Activated naive CD4-positive, alpha-beta T cell treated with anti-CD3 and anti-CD28 coated beads, Interleukin-2, amount 10 ng/mL, durations not matched to agents 7 days and 5 days (primary cell): ENCODE results near the gene ZNF330.
"Not testable (repeated sequence)": the region's sequence is repeated elsewhere in the genome, so short reads cannot be mapped to it uniquely, and the experiment has no call there.

Experiments
- CTCF ChIA-PET: fragments of 350-600 bp; sonication (Branson Sonifier 250); formaldehyde crosslinking; loops from one replicate; lab custom pipeline; 2021; ENCODE audit warnings: antibody characterized with exemption; lab: Charles Lee
- DNase-seq: peaks from one replicate; pipeline ENCODE4 v3.0.0-alpha.2; 2020
- H3K27ac Mint-ChIP-seq: one replicate; pipeline ENCODE4 v1.8.0; 2021; ENCODE audit warnings: mild to moderate bottlenecking, moderate library complexity, mixed read lengths
- H3K27me3 Mint-ChIP-seq: one replicate; pipeline ENCODE4 v1.8.0; 2021; ENCODE audit warnings: mild to moderate bottlenecking, mixed read lengths
- H3K36me3 Mint-ChIP-seq: one replicate; pipeline ENCODE4 v1.8.0; 2021; ENCODE audit warnings: mixed read lengths
- H3K4me1 Mint-ChIP-seq: one replicate; pipeline ENCODE4 v1.8.0; 2021; ENCODE audit warnings: mixed read lengths
- H3K4me3 Mint-ChIP-seq: one replicate; pipeline ENCODE4 v1.8.0; 2021; ENCODE audit warnings: mild to moderate bottlenecking, moderate library complexity, mixed read lengths
- H3K9me3 Mint-ChIP-seq: one replicate; pipeline ENCODE4 v1.8.0; 2021; ENCODE audit warnings: mixed read lengths

The ZNF330 gene

GRCh38 chr4:141220691-141221659 lies at the start of gene ZNF330:
TSS of gene ZNF330 (plus strand) at chr4:141220895. CDS start at chr4:141222372, 1,477 bp downstream.
- Mint-ChIP-seq H3K4me3 (peak within 1 kb of the TSS; percentile 92), H3K9me3 (no peaks in the 10 kb centered on the region), H3K27ac (peak within 1 kb of the TSS; percentile 96), H3K27me3 (peaks cover 11% of the 10 kb centered on the region), H3K4me1 (peaks cover 34% of the 10 kb centered on the region), H3K36me3 (peaks cover 23% of the 10 kb centered on the region)
- peak; percentile 86 for DNase-seq
- CTCF ChIA-PET: no interaction called here

- DNase-seq: no peak
- H3K9me3 Mint-ChIP-seq: no peaks in the 10 kb centered on the region
- peaks cover 9% of the 10 kb centered on the region for H3K27me3 Mint-ChIP-seq
- H3K36me3 Mint-ChIP-seq: no peaks in the 10 kb centered on the region
- CTCF ChIA-PET: no interaction called here
- no peaks in the 10 kb centered on the region for H3K4me1 Mint-ChIP-seq
- no peak overlapping the region for H3K27ac Mint-ChIP-seq
- no peak overlapping the region for H3K4me3 Mint-ChIP-seq
Measured at GRCh38 chr4:141174457-141174856, 46.2 kb upstream of the ZNF330 start.

GRCh38 chr4:141177171-141177570 lies 43.5 kb upstream of the ZNF330 start:
- CTCF ChIA-PET: no interaction called here
- H3K4me3 Mint-ChIP-seq: no peak overlapping the region
- no peaks in the 10 kb centered on the region for H3K4me1 Mint-ChIP-seq
- no peaks in the 10 kb centered on the region for H3K36me3 Mint-ChIP-seq
- no peak overlapping the region for H3K27ac Mint-ChIP-seq
- H3K27me3 Mint-ChIP-seq: peaks cover 9% of the 10 kb centered on the region
- no peak for DNase-seq
- no peaks in the 10 kb centered on the region for H3K9me3 Mint-ChIP-seq

- no peak overlapping the region for H3K4me3 Mint-ChIP-seq
- peaks cover 4% of the 10 kb centered on the region for H3K27me3 Mint-ChIP-seq
- no peak overlapping the region for H3K27ac Mint-ChIP-seq
- no peaks in the 10 kb centered on the region for H3K36me3 Mint-ChIP-seq
- H3K4me1 Mint-ChIP-seq: no peaks in the 10 kb centered on the region
- no peak for DNase-seq
- CTCF ChIA-PET: no interaction called here
- H3K9me3 Mint-ChIP-seq: no peaks in the 10 kb centered on the region
Measured at GRCh38 chr4:141179474-141180373, 41.0 kb upstream of the ZNF330 start.

GRCh38 chr4:141180991-141181761 lies 39.5 kb upstream of the ZNF330 start:
- no peak for DNase-seq
- Mint-ChIP-seq H3K4me3 (no peak overlapping the region), H3K36me3 (no peaks in the 10 kb centered on the region), H3K27ac (no peak overlapping the region), H3K9me3 (no peaks in the 10 kb centered on the region), H3K4me1 (no peaks in the 10 kb centered on the region), H3K27me3 (peaks cover 3% of the 10 kb centered on the region)
- CTCF ChIA-PET: no interaction called here

GRCh38 chr4:141183491-141183890 lies 37.2 kb upstream of the ZNF330 start:
- H3K36me3 Mint-ChIP-seq, CTCF ChIA-PET, DNase-seq, H3K9me3 Mint-ChIP-seq, H3K27ac Mint-ChIP-seq, H3K4me3 Mint-ChIP-seq, H3K27me3 Mint-ChIP-seq, H3K4me1 Mint-ChIP-seq: not testable (repeated sequence)

GRCh38 chr4:141192564-141192963 lies 28.1 kb upstream of the ZNF330 start:
- Mint-ChIP-seq H3K36me3 (no peaks in the 10 kb centered on the region), H3K27ac (no peak overlapping the region), H3K4me1 (no peaks in the 10 kb centered on the region), H3K9me3 (no peaks in the 10 kb centered on the region), H3K27me3 (peaks cover 18% of the 10 kb centered on the region), H3K4me3 (no peak overlapping the region)
- DNase-seq: no peak
- CTCF ChIA-PET: no interaction called here

GRCh38 chr4:141193516-141194034 lies 27.1 kb upstream of the ZNF330 start:
- Mint-ChIP-seq H3K4me3 (no peak overlapping the region), H3K27me3 (peaks cover 19% of the 10 kb centered on the region), H3K36me3 (no peaks in the 10 kb centered on the region), H3K9me3 (no peaks in the 10 kb centered on the region), H3K4me1 (no peaks in the 10 kb centered on the region), H3K27ac (no peak overlapping the region)
- CTCF ChIA-PET: no interaction called here
- DNase-seq: no peak

GRCh38 chr4:141195095-141195707 lies 25.5 kb upstream of the ZNF330 start:
- CTCF ChIA-PET: no interaction called here
- no peaks in the 10 kb centered on the region for H3K4me1 Mint-ChIP-seq
- no peaks in the 10 kb centered on the region for H3K36me3 Mint-ChIP-seq
- H3K27ac Mint-ChIP-seq: no peak overlapping the region
- H3K9me3 Mint-ChIP-seq: no peaks in the 10 kb centered on the region
- no peak overlapping the region for H3K4me3 Mint-ChIP-seq
- H3K27me3 Mint-ChIP-seq: peaks cover 9% of the 10 kb centered on the region
- no peak for DNase-seq

GRCh38 chr4:141196227-141196933 lies 24.3 kb upstream of the ZNF330 start:
- Mint-ChIP-seq H3K4me3 (no peak overlapping the region), H3K36me3 (no peaks in the 10 kb centered on the region), H3K9me3 (no peaks in the 10 kb centered on the region), H3K27me3 (peaks cover 6% of the 10 kb centered on the region), H3K27ac (no peak overlapping the region), H3K4me1 (no peaks in the 10 kb centered on the region)
- CTCF ChIA-PET: no interaction called here
- no peak for DNase-seq

- Mint-ChIP-seq H3K27me3 (peaks cover 33% of the 10 kb centered on the region), H3K4me1 (no peaks in the 10 kb centered on the region), H3K9me3 (no peaks in the 10 kb centered on the region), H3K27ac (no peak overlapping the region), H3K36me3 (no peaks in the 10 kb centered on the region), H3K4me3 (no peak overlapping the region)
- no peak for DNase-seq
- CTCF ChIA-PET: no interaction called here
Measured at GRCh38 chr4:141207961-141208360, 12.7 kb upstream of the ZNF330 start.

- H3K4me3 Mint-ChIP-seq: no peak overlapping the region
- no peaks in the 10 kb centered on the region for H3K4me1 Mint-ChIP-seq
- H3K27me3 Mint-ChIP-seq: peaks cover 25% of the 10 kb centered on the region
- H3K27ac Mint-ChIP-seq: no peak overlapping the region
- no peak for DNase-seq
- no peaks in the 10 kb centered on the region for H3K9me3 Mint-ChIP-seq
- H3K36me3 Mint-ChIP-seq: no peaks in the 10 kb centered on the region
- CTCF ChIA-PET: no interaction called here
Measured at GRCh38 chr4:141210168-141210567, 10.5 kb upstream of the ZNF330 start.

- H3K27ac Mint-ChIP-seq: no peak overlapping the region
- H3K9me3 Mint-ChIP-seq: no peaks in the 10 kb centered on the region
- peaks cover 8% of the 10 kb centered on the region for H3K27me3 Mint-ChIP-seq
- no peaks in the 10 kb centered on the region for H3K36me3 Mint-ChIP-seq
- CTCF ChIA-PET: no interaction called here
- DNase-seq: no peak
- no peak overlapping the region for H3K4me3 Mint-ChIP-seq
- H3K4me1 Mint-ChIP-seq: no peaks in the 10 kb centered on the region
Measured at GRCh38 chr4:141213550-141213991, 7.1 kb upstream of the ZNF330 start.
